Breast epithelium (tissue), 3 donors: ENCODE measurements around the gene SYK.

Experiments
- CTCF ChIP-seq, 3 donors: fragments of 450-650 bp; IDR thresholded peaks; one replicate each; pipeline ENCODE4 v1.5.1; 2016 to 2017; ENCODE audit warnings: antibody characterized with exemption in 3 of 3, mild to moderate bottlenecking in 3 of 3, moderate library complexity in 3 of 3
- POLR2A ChIP-seq: fragments of 450-650 bp; IDR thresholded peaks from one replicate; pipeline ENCODE4 v1.6.1; 2016; ENCODE audit warnings: antibody characterized with exemption, mild to moderate bottlenecking, moderate library complexity
- POLR2AphosphoS5 ChIP-seq, 3 donors: sonication (generic); formaldehyde crosslinking; IDR thresholded peaks; one replicate each; pipeline ENCODE4 v1.6.1; 2017; ENCODE audit warnings: antibody characterized with exemption in 3 of 3

- no peak for TF ChIP-seq CTCF (IDR thresholded peaks at IDR 0.05)
- no peak for TF ChIP-seq POLR2A
- TF ChIP-seq POLR2AphosphoS5 (IDR thresholded peaks at IDR 0.05), result no peak
Observed at GRCh38 chr9:90873422-90873821, 71.8 kb downstream of the SYK start.
